H1 (cell line): ENCODE measurements around the gene GREB1. TPM values are rescaled to one million over a fixed set of nuclear protein-coding genes. Genes with fewer than 3 reads are reported as not detected.

Experiments
- CTCF ChIA-PET: fragments of 300-600 bp; sonication (Branson Sonifier 250); formaldehyde crosslinking; loops from one replicate; lab custom pipeline; 2021; ENCODE audit not compliant: partially characterized antibody; lab: Charles Lee
- POLR2A ChIA-PET: fragments of 300-600 bp; sonication (Branson Sonifier 250); formaldehyde crosslinking; loops from one replicate; lab custom pipeline; 2021; ENCODE audit warnings: inconsistent platforms; ENCODE audit not compliant: partially characterized antibody; lab: Charles Lee
- DNase-seq, 2 experiments: peaks; one replicate each; pipeline versions ENCODE4 v3.0.0 to v3.0.0-alpha.2; 2010 to 2022; ENCODE audit warnings: low spot score in 2 of 2, low read depth in 1 of 2, mixed read lengths in 1 of 2
- FAIRE-seq: peaks from 2 replicates; lab custom pipeline; 2011; peaks lifted over from hg19 to GRCh38; lab: Jason Lieb, UNC
- H2AFZ ChIP-seq: 2 replicates; pipeline ENCODE4 v1.8.1; 2012; ENCODE audit warnings: low read length, inconsistent platforms
- H2AK5ac ChIP-seq: 2 replicates; pipeline ENCODE4 v1.6.1; 2013; ENCODE audit warnings: low read depth, low read length
- H2BK120ac ChIP-seq: replicated peaks from 2 replicates; pipeline ENCODE3; 2013; ENCODE audit warnings: low read depth, low read length, inconsistent platforms
- H2BK12ac ChIP-seq: 2 replicates; pipeline ENCODE4 v1.6.1; 2013; ENCODE audit warnings: low read depth, low read length
- H2BK15ac ChIP-seq: 2 replicates; pipeline ENCODE4 v1.6.1; 2013; ENCODE audit warnings: low read length
- H2BK20ac ChIP-seq: 2 replicates; pipeline ENCODE4 v1.6.1; 2013; ENCODE audit warnings: low read length
- H2BK5ac ChIP-seq: 2 replicates; pipeline ENCODE4 v1.6.1; 2013; ENCODE audit warnings: low read depth, low read length
- H3K14ac ChIP-seq: 2 replicates; pipeline ENCODE4 v1.6.1; 2013; ENCODE audit warnings: inconsistent platforms; ENCODE audit not compliant: insufficient read length
- H3K18ac ChIP-seq: 2 replicates; pipeline ENCODE4 v1.6.1; 2013; ENCODE audit warnings: low read length; ENCODE audit errors: extremely low read depth
- H3K23ac ChIP-seq: 2 replicates; pipeline ENCODE4 v1.6.1; 2013; ENCODE audit warnings: inconsistent platforms; ENCODE audit not compliant: insufficient read length
- H3K23me2 ChIP-seq: 2 replicates; pipeline ENCODE4 v1.6.1; 2013; ENCODE audit warnings: low read depth, low read length
- H3K27ac ChIP-seq: 2 replicates; pipeline ENCODE4 v1.6.1; 2011; ENCODE audit warnings: low read depth, low read length, inconsistent platforms
- H3K27me3 ChIP-seq, 4 experiments: replicated peaks in 1 of 4; 1 replicate in 1 of 4; 2 replicates in 3 of 4; pipeline versions ENCODE4 v1.6.1 to v1.8.1; 2011 to 2013; ENCODE audit warnings: low read length in 3 of 4, mild to moderate bottlenecking in 3 of 4, inconsistent platforms in 2 of 4, mixed read lengths in 2 of 4, moderate library complexity in 1 of 4; ENCODE audit not compliant: control insufficient read depth in 3 of 4, insufficient read depth in 3 of 4; ENCODE audit errors: extremely low read depth in 1 of 4
- H3K36me3 ChIP-seq, 4 experiments: 2 replicates each; pipeline versions ENCODE4 v1.6.1 to v1.8.1; 2011 to 2013; ENCODE audit warnings: mild to moderate bottlenecking in 4 of 4, low read length in 3 of 4, moderate library complexity in 2 of 4, control low read depth in 1 of 4, inconsistent platforms in 1 of 4; ENCODE audit not compliant: insufficient read depth in 4 of 4, control insufficient read depth in 2 of 4
- H3K4ac ChIP-seq: replicated peaks from 2 replicates; pipeline ENCODE3; 2013; ENCODE audit warnings: low read length, low read depth, mixed read lengths, inconsistent platforms; ENCODE audit not compliant: insufficient read length
- H3K4me1 ChIP-seq, 4 experiments: replicated peaks in 1 of 4; 1 replicate in 1 of 4; 2 replicates in 3 of 4; pipeline versions ENCODE4 v1.6.1 to v1.8.1; 2011 to 2013; ENCODE audit warnings: low read length in 3 of 4, inconsistent platforms in 2 of 4, mixed read lengths in 1 of 4; ENCODE audit not compliant: insufficient read depth in 4 of 4, control insufficient read depth in 3 of 4
- H3K4me2 ChIP-seq, 2 experiments: 2 replicates each; pipeline versions ENCODE4 v1.6.1 to v1.8.1; 2011 to 2013; ENCODE audit warnings: low read depth in 2 of 2, low read length in 2 of 2, control low read depth in 1 of 2, inconsistent platforms in 1 of 2, mild to moderate bottlenecking in 1 of 2; ENCODE audit not compliant: insufficient read depth in 1 of 2
- H3K4me3 ChIP-seq, 4 experiments: fragments of 200-600, 300-600 bp in 1 of 4; sonication (generic), shearing (Covaris generic), sonication (Bioruptor Twin) in 1 of 4; 2 replicates each; pipeline versions ENCODE4 v1.5.1 to v1.8.1; 2011 to 2016; ENCODE audit warnings: low read length in 4 of 4, low read depth in 3 of 4, control low read depth in 2 of 4, inconsistent platforms in 2 of 4, mild to moderate bottlenecking in 2 of 4, mixed read lengths in 1 of 4, moderate library complexity in 1 of 4; ENCODE audit not compliant: insufficient read depth in 2 of 4; ENCODE audit errors: extremely low read depth in 1 of 4
- H3K56ac ChIP-seq: replicated peaks from 2 replicates; pipeline ENCODE3; 2013; ENCODE audit warnings: low read depth, mild to moderate bottlenecking, mixed read lengths, low read length, inconsistent platforms; ENCODE audit not compliant: insufficient read length
- H3K79me1 ChIP-seq: 2 replicates; pipeline ENCODE4 v1.6.1; 2013; ENCODE audit warnings: low read depth, low read length, control low read depth
- H3K79me2 ChIP-seq, 2 experiments: 2 replicates each; pipeline versions ENCODE4 v1.6.1 to v1.8.1; 2012 to 2013; ENCODE audit warnings: low read length in 2 of 2, mild to moderate bottlenecking in 2 of 2, inconsistent platforms in 1 of 2; ENCODE audit not compliant: insufficient read depth in 2 of 2, control insufficient read depth in 1 of 2
- H3K9ac ChIP-seq, 4 experiments: replicated peaks in 1 of 4; 1 replicate in 1 of 4; 2 replicates in 3 of 4; pipeline versions ENCODE4 v1.6.1 to v1.8.1; 2011 to 2013; ENCODE audit warnings: low read depth in 3 of 4, low read length in 3 of 4, control low read depth in 2 of 4, mild to moderate bottlenecking in 2 of 4, moderate library complexity in 2 of 4, inconsistent platforms in 1 of 4; ENCODE audit errors: extremely low read depth in 1 of 4
- H3K9me3 ChIP-seq, 2 experiments: 2 replicates each; pipeline versions ENCODE4 v1.6.1 to v1.8.1; 2012 to 2013; ENCODE audit warnings: mild to moderate bottlenecking in 2 of 2, moderate library complexity in 2 of 2, control low read depth in 1 of 2, inconsistent platforms in 1 of 2, low read depth in 1 of 2, low read length in 1 of 2, mixed read lengths in 1 of 2; ENCODE audit not compliant: insufficient read depth in 2 of 2
- H4K20me1 ChIP-seq, 2 experiments: replicated peaks in 1 of 2; 2 replicates each; pipeline versions ENCODE3 to v1.8.1; 2011 to 2013; ENCODE audit warnings: inconsistent platforms in 2 of 2, low read length in 2 of 2, mild to moderate bottlenecking in 1 of 2; ENCODE audit not compliant: insufficient read depth in 2 of 2, control insufficient read depth in 1 of 2
- H4K5ac ChIP-seq: 2 replicates; pipeline ENCODE4 v1.6.1; 2013; ENCODE audit warnings: low read length, low read depth, mixed read lengths, inconsistent platforms; ENCODE audit not compliant: insufficient read length
- H4K8ac ChIP-seq: 2 replicates; pipeline ENCODE4 v1.8.0; 2013; ENCODE audit warnings: mild to moderate bottlenecking, moderate library complexity, low read length, inconsistent platforms; ENCODE audit not compliant: insufficient read depth; ENCODE audit errors: extremely low read depth
- H4K91ac ChIP-seq: replicated peaks from 2 replicates; pipeline ENCODE3; 2013; ENCODE audit warnings: low read length, mixed read lengths, inconsistent platforms; ENCODE audit not compliant: insufficient read length
- CEBPB ChIP-seq: IDR thresholded peaks from 2 replicates; pipeline ENCODE4 v1.6.1; 2012; ENCODE audit warnings: low read depth, low read length
- E2F6 ChIP-seq: IDR thresholded peaks from 2 replicates; pipeline ENCODE4 v1.6.1; 2012; ENCODE audit warnings: inconsistent platforms
- EZH2 ChIP-seq: fragments of 200-600 bp; sonication (generic); IDR thresholded peaks from 2 replicates; pipeline ENCODE4 v1.7.1; 2012; ENCODE audit warnings: low read depth, mild to moderate bottlenecking, moderate library complexity, low read length, inconsistent platforms; ENCODE audit not compliant: severe bottlenecking
- KDM4A ChIP-seq: IDR thresholded peaks from one replicate; pipeline ENCODE4 v1.7.1; 2012; ENCODE audit warnings: low read depth, mild to moderate bottlenecking, moderate library complexity, low read length, inconsistent platforms; ENCODE audit not compliant: severe bottlenecking
- POLR2AphosphoS5 ChIP-seq: IDR thresholded peaks from 2 replicates; pipeline ENCODE4 v1.6.1; 2011; ENCODE audit warnings: low read depth, low read length
- SAP30 ChIP-seq: fragments of 300-600 bp; sonication (generic); IDR thresholded peaks from 2 replicates; pipeline ENCODE4 v1.7.1; 2012; ENCODE audit warnings: low read length, moderate library complexity, mild to moderate bottlenecking, inconsistent platforms; ENCODE audit not compliant: insufficient read depth, insufficient replicate concordance
- WGBS, 2 experiments: shearing (Covaris generic) in 1 of 2; methylation state at CpG; one replicate each; pipeline versions ENCODE4 v1.1.6 to v1.1.7; 2013 to 2015; ENCODE audit warnings: low lambda C conversion rate in 2 of 2, mixed read lengths in 2 of 2, inconsistent platforms in 1 of 2, low coverage in 1 of 2, missing lambda C conversion rate in 1 of 2; ENCODE audit not compliant: insufficient replicate concordance in 2 of 2, insufficient coverage in 1 of 2, insufficient read length in 1 of 2; ENCODE audit errors: extremely low coverage in 1 of 2, missing lambda C conversion rate in 1 of 2; 5-methylcytosine and 5-hydroxymethylcytosine counted together
- polyA plus RNA-seq, 7 experiments: library from polyadenylated mRNA; depleted of rRNA in 3 of 7; stranded (reverse) in 5 of 7; unstranded in 2 of 7; fragments of >200 nt in 5 of 7; fragments of 200-250 nt in 2 of 7; gene quantifications; 1 replicate in 5 of 7; 2 replicates in 1 of 7; 4 replicates in 1 of 7; pipeline versions ENCODE4 v1.2.1 to v1.2.3, GENCODE V29; 2011 to 2013; ENCODE audit warnings: missing spikeins in 2 of 7, mixed read lengths in 2 of 7
- total RNA-seq: library from RNA; stranded (reverse); fragmentation: NEBNext Ultra II Directional; extraction: Animal tissue kit (Norgen Biotek cat#: 25700); gene quantifications from 2 replicates; pipeline ENCODE4 v1.2.1, GENCODE V29; 2021

GREB1 gene
- total and polyA plus RNA-seq, 2 of the 8 experiments (the other 6 are each of a cell fraction or from before 2014, with no cell fraction given): 7.9 to 43.4 TPM

GRCh38 chr2:11558214-11558886, 24.5 kb downstream of the GREB1 start:
- H3K4me3 ChIP-seq: no peak overlapping the region
- H2AFZ ChIP-seq: no peak overlapping the region
- H2BK15ac ChIP-seq: no peak overlapping the region
- H3K14ac ChIP-seq: no peak overlapping the region
- no peak overlapping the region for H3K4me2 ChIP-seq
- no peaks in the 10 kb centered on the region for H3K23me2 ChIP-seq
- H3K4ac ChIP-seq: no peak overlapping the region
- H3K79me2 ChIP-seq: no peaks in the 10 kb centered on the region
- H3K27me3 ChIP-seq: no peaks in the 10 kb centered on the region
- H3K36me3 ChIP-seq: no peaks in the 10 kb centered on the region
- no peak overlapping the region for H4K5ac ChIP-seq
- H3K23ac ChIP-seq: no peak overlapping the region
- 79% methylated on average over 10 of the region's 10 CpGs; no CpG with 5 or more reads in 1 of the 2 experiments for WGBS, 2 experiments
- H4K20me1 ChIP-seq: peaks cover 0 to 4% of the 10 kb centered on the region in 2 experiments
- no peak for DNase-seq
- H3K79me1 ChIP-seq: peaks cover 5% of the 10 kb centered on the region
- H3K9ac ChIP-seq: no peak overlapping the region
- H2BK20ac ChIP-seq: no peak overlapping the region
- no peak overlapping the region for H2AK5ac ChIP-seq
- H3K18ac ChIP-seq: no peak overlapping the region
- no peak for FAIRE-seq
- POLR2A ChIA-PET: interaction anchor here (0.9 to 2.0 kb wide), 5 partner anchors 9 to 25 kb away, joined by 3 to 5 read pairs (median 3); no protein-coding TSS in a partner anchor
- no peak overlapping the region for H3K56ac ChIP-seq
- no peak overlapping the region for H4K91ac ChIP-seq
- no peak overlapping the region for H3K27ac ChIP-seq
- peaks cover 0 to 6% (median 1%) of the 10 kb centered on the region in 4 experiments; a peak in 3 of 7 replicates for H3K4me1 ChIP-seq
- H4K8ac ChIP-seq: no peak overlapping the region
- no peaks in the 10 kb centered on the region for H3K9me3 ChIP-seq
- no peak overlapping the region for H2BK120ac ChIP-seq
- CTCF ChIA-PET: interaction anchor here (0.6 to 21.3 kb wide), 9 partner anchors 8 to 536 kb away, joined by 3 to 275 read pairs (median 6); partner anchors contain the start of gene GREB1
- H2BK12ac ChIP-seq: no peak overlapping the region
- H2BK5ac ChIP-seq: no peak overlapping the region
- TF ChIP-seq CEBPB: no peak
- TF ChIP-seq EZH2: no peak
- no peak for TF ChIP-seq E2F6
- TF ChIP-seq KDM4A: no peak
- no peak for TF ChIP-seq SAP30
- no peak for TF ChIP-seq POLR2AphosphoS5
